Spleen (tissue), 11 donors: ENCODE data around the gene MAP3K7CL. TPM values are rescaled to one million over a fixed set of nuclear protein-coding genes. Genes with fewer than 3 reads are reported as not detected.

Source experiments
- DNase-seq: peaks from one replicate; pipeline ENCODE4 v3.0.0-alpha.2; 2020
- H3K27ac ChIP-seq, 8 donors: fragments of 200-600 bp; sonication (generic) in 7 of 8; 1 replicate in 4 of 8; 2 replicates in 4 of 8; pipeline versions ENCODE4 v1.5.0 to v1.8.0; 2016 to 2021; ENCODE audit warnings: inconsistent platforms in 4 of 8, mild to moderate bottlenecking in 4 of 8, moderate library complexity in 1 of 8
- H3K27me3 ChIP-seq, 7 donors: fragments of 200-600 bp; sonication (generic) in 6 of 7; replicated peaks in 1 of 7; 1 replicate in 4 of 7; 2 replicates in 3 of 7; pipeline versions ENCODE4 v1.5.0 to v1.8.0; 2016 to 2021; ENCODE audit warnings: inconsistent platforms in 3 of 7, mild to moderate bottlenecking in 1 of 7
- H3K36me3 ChIP-seq, 6 donors: fragments of 200-600 bp; sonication (generic) in 5 of 6; 1 replicate in 4 of 6; 2 replicates in 2 of 6; pipeline versions ENCODE4 v1.5.0 to v1.8.0; 2016 to 2021; ENCODE audit warnings: inconsistent platforms in 2 of 6
- H3K4me1 ChIP-seq, 6 donors: fragments of 200-600 bp; sonication (generic) in 5 of 6; 1 replicate in 3 of 6; 2 replicates in 3 of 6; pipeline versions ENCODE4 v1.5.0 to v1.8.0; 2016 to 2021; ENCODE audit warnings: inconsistent platforms in 3 of 6
- H3K4me3 ChIP-seq, 8 donors: fragments of 200-600 bp; sonication (generic) in 7 of 8; 1 replicate in 4 of 8; 2 replicates in 4 of 8; pipeline versions ENCODE4 v1.5.0 to v1.8.0; 2016 to 2021; ENCODE audit warnings: inconsistent platforms in 4 of 8, mild to moderate bottlenecking in 4 of 8, moderate library complexity in 2 of 8
- H3K9me3 ChIP-seq, 8 donors: fragments of 200-600 bp; sonication (generic) in 7 of 8; 1 replicate in 4 of 8; 2 replicates in 4 of 8; pipeline versions ENCODE4 v1.5.0 to v1.8.0; 2016 to 2021; ENCODE audit warnings: inconsistent platforms in 4 of 8
- POLR2A ChIP-seq, 3 donors: fragments of 450-650 bp; IDR thresholded peaks; one replicate each; pipeline ENCODE4 v1.5.1; 2017; ENCODE audit warnings: antibody characterized with exemption in 3 of 3, mild to moderate bottlenecking in 1 of 3
- POLR2AphosphoS5 ChIP-seq, 3 donors: sonication (generic); formaldehyde crosslinking; IDR thresholded peaks; one replicate each; pipeline ENCODE4 v1.5.1; 2017; ENCODE audit warnings: antibody characterized with exemption in 3 of 3
- WGBS, 5 donors: extraction: QIAGEN DNeasy Blood & Tissue Kit in 3 of 5; methylation state at CpG; one replicate each; pipeline versions ENCODE4 v1.1.5 to v1.1.7; 2013 to 2018; 5-methylcytosine and 5-hydroxymethylcytosine counted together
- intact Hi-C: fragments of 100-400 bp; cut with DNase I; formaldehyde crosslinking; loops from one replicate; pipeline ENCODE4 v1.15.0; 2023; ENCODE audit warnings: low total_unique reads
- polyA plus RNA-seq, 3 donors: library from polyadenylated mRNA; stranded (reverse); fragments of 200-250 nt; gene quantifications; one replicate each; pipeline ENCODE4 v1.2.1, GENCODE V29; 2013
- total RNA-seq, 7 donors: library from RNA; depleted of rRNA in 3 of 7; stranded (reverse); fragments of >200 nt in 3 of 7; fragmentation: NEBNext Ultra II Directional in 4 of 7; extraction: Animal tissue kit (Norgen Biotek cat#: 25700) in 4 of 7; gene quantifications; one replicate each; pipeline versions ENCODE4 v1.1.0 to v1.2.1, GENCODE V29; 2016 to 2021
- TF ChIP-seq, protein P1 (sequence below), 11 experiments: fragments of 200-600 bp in 7 of 11; fragments of 450-650 bp in 4 of 11; sonication (generic) in 4 of 11; IDR thresholded peaks in 8 of 11; conservative IDR thresholded peaks in 3 of 11; 1 replicate in 7 of 11; 2 replicates in 4 of 11; pipeline versions ENCODE4 v1.4.0 to v1.8.0; 2016 to 2021; ENCODE audit warnings: antibody characterized with exemption in 11 of 11, inconsistent platforms in 4 of 11, mild to moderate bottlenecking in 1 of 11
- donor health status: healthy with polysubstance abuse.
- donor health status: DM: no; HTN: no; CAD: no; lungs with moderate emphysema.
- donor health status: DM: no; HTN: no; CAD: no.
- donor health status: Bipolar disorder and iron deficiency.
- donor health status: healthy.
- donor health status: DM: no; HTN: no; CAD: no.
- donor health status: DM: yes; HTN: yes; CAD: no.

Gene MAP3K7CL
- total and polyA plus RNA-seq, 10 donors: 6.9 to 24.3 (median 12.4) TPM

- H3K27me3 ChIP-seq: no peaks in the 10 kb centered on the region
- peaks cover 9 to 54% (median 42%) of the 10 kb centered on the region in 8 donors for H3K9me3 ChIP-seq
- H3K27ac ChIP-seq: no peak overlapping the region
- DNase-seq: no peak
- TF ChIP-seq POLR2A (IDR thresholded peaks at IDR 0.05): no peak
- TF ChIP-seq POLR2AphosphoS5 (IDR thresholded peaks at IDR 0.05): no peak
- TF ChIP-seq, protein P1, sequence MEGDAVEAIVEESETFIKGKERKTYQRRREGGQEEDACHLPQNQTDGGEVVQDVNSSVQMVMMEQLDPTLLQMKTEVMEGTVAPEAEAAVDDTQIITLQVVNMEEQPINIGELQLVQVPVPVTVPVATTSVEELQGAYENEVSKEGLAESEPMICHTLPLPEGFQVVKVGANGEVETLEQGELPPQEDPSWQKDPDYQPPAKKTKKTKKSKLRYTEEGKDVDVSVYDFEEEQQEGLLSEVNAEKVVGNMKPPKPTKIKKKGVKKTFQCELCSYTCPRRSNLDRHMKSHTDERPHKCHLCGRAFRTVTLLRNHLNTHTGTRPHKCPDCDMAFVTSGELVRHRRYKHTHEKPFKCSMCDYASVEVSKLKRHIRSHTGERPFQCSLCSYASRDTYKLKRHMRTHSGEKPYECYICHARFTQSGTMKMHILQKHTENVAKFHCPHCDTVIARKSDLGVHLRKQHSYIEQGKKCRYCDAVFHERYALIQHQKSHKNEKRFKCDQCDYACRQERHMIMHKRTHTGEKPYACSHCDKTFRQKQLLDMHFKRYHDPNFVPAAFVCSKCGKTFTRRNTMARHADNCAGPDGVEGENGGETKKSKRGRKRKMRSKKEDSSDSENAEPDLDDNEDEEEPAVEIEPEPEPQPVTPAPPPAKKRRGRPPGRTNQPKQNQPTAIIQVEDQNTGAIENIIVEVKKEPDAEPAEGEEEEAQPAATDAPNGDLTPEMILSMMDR (IDR thresholded peaks at IDR 0.05 in 8 of 11, conservative IDR thresholded peaks at IDR 0.05 in 3 of 11): no peak
- intact Hi-C loops: no loop called here
- peaks cover 0 to 14% (median 10%) of the 10 kb centered on the region in 6 donors for H3K4me1 ChIP-seq
- no peaks in the 10 kb centered on the region for H3K36me3 ChIP-seq
- H3K4me3 ChIP-seq: no peak overlapping the region
Measured at GRCh38 chr21:29201186-29201585, 70.7 kb downstream of the MAP3K7CL start.

GRCh38 chr21:29205009-29205408 lies 74.6 kb downstream of the MAP3K7CL start:
- Histone ChIP-seq H3K9me3 (peaks cover 9 to 30% (median 26%) of the 10 kb centered on the region in 8 donors), H3K4me3 (no peak overlapping the region), H3K4me1 (peaks cover 0 to 23% (median 16%) of the 10 kb centered on the region in 6 donors), H3K27me3 (no peaks in the 10 kb centered on the region), H3K27ac (no peak overlapping the region), H3K36me3 (no peaks in the 10 kb centered on the region)
- WGBS, 5 donors: 86 to 92% (median 87%) methylated on average over 5 of the region's 5 CpGs
- DNase-seq: no peak
- TF ChIP-seq POLR2A (IDR thresholded peaks at IDR 0.05) (no peak), POLR2AphosphoS5 (IDR thresholded peaks at IDR 0.05) (no peak)
- TF ChIP-seq, protein P1 (IDR thresholded peaks at IDR 0.05 in 8 of 11, conservative IDR thresholded peaks at IDR 0.05 in 3 of 11): no peak
- intact Hi-C loops: no loop called here

- Histone ChIP-seq H3K36me3 (no peaks in the 10 kb centered on the region), H3K9me3 (peaks cover 9 to 20% (median 16%) of the 10 kb centered on the region in 8 donors), H3K4me1 (peaks cover 0 to 23% (median 16%) of the 10 kb centered on the region in 6 donors), H3K4me3 (no peak overlapping the region), H3K27ac (no peak overlapping the region), H3K27me3 (no peaks in the 10 kb centered on the region)
- 88 to 96% (median 90%) methylated on average over 3 of the region's 3 CpGs for WGBS, 5 donors
- DNase-seq: no peak
- intact Hi-C loops: no loop called here
- no peak for TF ChIP-seq POLR2AphosphoS5 (IDR thresholded peaks at IDR 0.05)
- TF ChIP-seq, protein P1 (IDR thresholded peaks at IDR 0.05 in 8 of 11, conservative IDR thresholded peaks at IDR 0.05 in 3 of 11): no peak
- no peak for TF ChIP-seq POLR2A (IDR thresholded peaks at IDR 0.05)
Measured at GRCh38 chr21:29205988-29206387, 75.5 kb downstream of the MAP3K7CL start.

- Histone ChIP-seq H3K9me3 (peaks cover 5 to 15% (median 12%) of the 10 kb centered on the region in 8 donors), H3K36me3 (no peaks in the 10 kb centered on the region), H3K4me3 (no peak overlapping the region), H3K27ac (no peak overlapping the region), H3K27me3 (no peaks in the 10 kb centered on the region), H3K4me1 (peaks cover 0 to 23% (median 16%) of the 10 kb centered on the region in 6 donors)
- intact Hi-C loops: no loop called here
- WGBS, 5 donors: 90 to 94% (median 92%) methylated on average over 4 of the region's 4 CpGs
- no peak for DNase-seq
- TF ChIP-seq, protein P1 (IDR thresholded peaks at IDR 0.05 in 8 of 11, conservative IDR thresholded peaks at IDR 0.05 in 3 of 11): no peak
- TF ChIP-seq POLR2AphosphoS5 (IDR thresholded peaks at IDR 0.05): no peak
- TF ChIP-seq POLR2A (IDR thresholded peaks at IDR 0.05): no peak
Measured at GRCh38 chr21:29206445-29206844, 76.0 kb downstream of the MAP3K7CL start.
